NCI-H1092 treated with DMSO at 0.1 percent for 48 hours (cell line): ENCODE data around the gene CEACAM6.

Experiments used
- DNase-seq: peaks from one replicate; lab custom pipeline; 2025; lab: John Stamatoyannopoulos, UW

CEACAM6 gene

DNA sequence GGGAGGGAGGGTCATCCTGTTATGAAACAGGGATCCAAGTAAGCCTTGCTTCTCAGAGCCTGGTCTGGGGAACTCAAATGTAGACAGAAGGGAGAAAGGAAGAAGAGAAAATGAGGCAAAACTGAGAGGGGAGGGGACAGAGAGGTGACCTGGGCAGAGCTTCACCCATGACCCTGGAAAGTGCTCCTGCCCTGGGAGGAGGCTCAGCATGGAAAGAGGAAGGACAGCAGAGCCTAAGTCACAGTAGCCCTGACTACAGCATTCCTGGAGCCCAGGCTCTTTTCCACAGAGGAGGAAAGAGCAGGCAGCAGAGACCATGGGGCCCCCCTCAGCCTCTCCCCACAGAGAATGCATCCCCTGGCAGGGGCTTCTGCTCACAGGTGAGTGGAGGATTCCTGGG, 41.0 kb downstream of the CEACAM6 start, which contains the start of gene CEACAM3:
TSS of gene CEACAM3 (plus strand) at position 226 of the 400 bp plus-strand sequence. CDS start at position 317, 91 bp downstream.
- DNase-seq: no peak

DNA sequence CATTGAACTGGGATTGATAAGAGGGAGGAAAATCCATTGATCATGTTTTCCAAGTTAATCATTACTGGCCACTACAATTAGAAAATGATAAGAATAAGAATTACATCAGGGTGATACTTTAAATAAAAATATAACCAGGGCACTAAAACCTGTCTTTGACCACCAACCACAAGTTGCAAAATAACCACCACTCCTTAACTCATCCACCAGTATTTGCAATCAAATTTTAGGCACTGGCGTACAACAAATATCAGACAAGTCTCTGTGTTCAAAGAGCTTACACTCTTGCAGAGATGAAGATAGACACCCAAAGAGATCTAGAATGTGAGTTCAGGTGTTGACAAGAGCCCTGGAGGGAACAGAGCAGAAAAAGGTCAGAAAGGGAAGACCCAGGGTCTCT, 41.6 kb downstream of the CEACAM6 start:
- no peak for DNase-seq

DNA sequence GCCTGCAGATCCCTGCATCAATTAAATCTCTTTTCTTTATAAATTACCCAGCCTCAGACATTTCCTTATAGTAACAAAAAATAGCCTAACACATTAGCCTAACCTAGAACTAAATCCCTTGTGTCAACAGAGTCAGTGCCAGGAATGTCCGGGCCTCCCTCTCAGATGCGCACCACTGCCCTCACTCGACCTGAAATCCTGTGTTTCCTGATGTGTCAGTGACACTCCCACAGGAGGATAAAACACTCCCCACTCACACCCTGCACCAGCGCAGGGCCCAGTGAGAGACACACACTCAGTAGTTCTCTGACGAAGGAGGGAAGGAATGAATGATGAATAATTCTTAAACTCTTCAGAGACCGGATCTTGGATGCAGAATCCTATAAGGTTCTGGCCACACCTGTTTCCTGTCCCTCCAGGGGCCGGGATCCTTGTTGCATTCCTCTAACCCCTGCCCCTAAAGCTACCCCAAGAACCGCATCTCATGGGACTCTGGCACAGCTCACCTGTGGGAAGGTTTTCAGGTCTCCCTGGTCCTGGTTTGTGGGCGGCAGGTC, 44.2 kb downstream of the CEACAM6 start:
- peak; percentile 62 for DNase-seq

DNA sequence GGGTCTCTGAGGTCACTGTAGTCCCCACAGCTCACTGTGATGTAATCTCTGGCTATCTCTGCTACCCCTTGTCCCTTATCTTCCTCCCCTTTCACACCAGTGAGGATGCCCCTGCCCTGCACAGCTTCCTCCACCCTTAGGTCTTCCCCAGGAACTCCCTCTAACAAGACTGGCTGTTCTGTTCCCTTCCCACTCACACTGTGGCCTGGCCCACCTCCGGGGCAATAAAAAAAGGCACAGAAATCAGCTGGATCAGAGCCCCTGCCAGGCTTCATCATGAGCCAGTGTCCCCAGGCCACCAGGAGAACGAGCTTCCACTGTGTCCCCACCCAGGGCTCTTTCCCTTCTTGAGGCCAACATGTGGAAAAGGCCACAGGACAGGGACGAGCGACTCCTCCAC, 45.7 kb downstream of the CEACAM6 start:
- no peak for DNase-seq

DNA sequence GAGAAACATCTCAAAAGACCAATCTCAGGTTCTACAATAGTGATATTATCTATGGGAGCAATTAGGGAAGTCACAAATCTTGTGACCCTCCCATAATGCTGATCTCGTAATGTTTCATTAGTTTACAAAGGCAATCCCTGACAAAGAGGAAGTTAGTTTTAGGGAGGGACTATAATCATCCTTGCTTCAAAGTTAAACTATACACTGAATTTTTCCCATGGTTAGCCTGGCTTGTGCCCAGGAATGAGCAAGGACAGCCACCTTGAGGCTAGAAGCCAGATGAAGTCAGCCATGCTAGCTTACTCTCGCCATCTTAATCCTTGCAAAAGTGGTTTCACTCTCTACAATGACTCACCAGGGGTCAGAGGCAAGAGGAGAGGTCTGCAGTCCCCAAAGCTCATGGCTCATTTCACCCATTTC, 46.5 kb downstream of the CEACAM6 start:
- DNase-seq: no peak

DNA sequence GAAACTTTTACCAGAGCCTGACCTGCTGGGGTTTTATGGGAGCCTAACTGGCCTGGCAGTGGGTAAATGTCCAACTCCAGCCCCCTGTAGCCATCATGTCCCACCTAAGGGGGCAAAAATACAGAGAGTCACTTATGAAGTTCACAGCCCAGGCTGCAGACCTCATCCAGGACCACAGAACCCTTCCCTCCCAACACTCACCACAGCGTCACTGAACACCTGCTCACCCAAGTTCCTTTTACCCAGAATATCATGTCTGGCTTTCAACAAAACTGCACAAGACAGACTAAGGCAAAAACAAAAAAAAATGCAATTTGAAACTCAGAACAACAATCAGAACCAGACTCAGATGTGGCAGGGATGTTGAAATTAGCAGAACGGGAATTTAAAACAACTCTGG, 47.4 kb downstream of the CEACAM6 start:
- no peak for DNase-seq

DNA sequence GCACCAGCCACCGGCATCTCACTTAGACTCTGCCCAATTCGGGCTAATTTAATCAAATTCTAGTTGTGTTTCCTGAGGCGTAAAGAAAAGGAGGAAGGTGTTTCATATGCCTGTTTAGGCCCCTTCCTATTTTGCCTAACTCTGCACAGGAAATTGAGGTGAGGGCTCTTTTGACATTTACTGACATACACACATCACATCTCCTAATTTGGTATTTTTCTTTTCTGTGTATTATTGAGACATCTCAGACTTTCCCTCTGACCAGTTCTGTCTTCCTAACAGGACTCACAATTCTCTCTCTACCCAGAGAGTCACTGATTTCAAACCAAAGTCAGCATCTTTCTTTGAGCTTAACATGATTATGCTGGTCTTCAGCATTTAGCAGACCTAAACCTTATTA, 49.0 kb downstream of the CEACAM6 start:
- DNase-seq: no peak

DNA sequence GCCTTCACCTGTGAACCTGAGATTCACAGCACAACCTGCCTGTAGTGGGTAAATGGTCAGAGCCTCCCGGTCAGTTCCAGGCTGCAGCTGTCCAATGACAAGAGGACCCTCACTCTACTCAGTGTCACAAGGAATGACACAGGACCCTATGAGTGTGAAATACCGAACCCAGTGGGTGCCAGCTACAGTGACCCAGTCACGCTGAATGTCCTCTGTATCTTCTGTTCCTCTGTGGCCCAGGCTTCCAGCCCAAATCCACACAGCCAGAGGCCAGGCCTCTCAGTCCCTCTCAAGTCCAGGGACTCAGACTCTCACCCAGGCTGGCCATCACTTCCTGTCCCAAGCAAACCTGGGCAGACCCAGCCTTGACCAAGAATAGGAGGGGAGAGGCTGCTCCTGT, 51.8 kb downstream of the CEACAM6 start:
- no peak for DNase-seq

DNA sequence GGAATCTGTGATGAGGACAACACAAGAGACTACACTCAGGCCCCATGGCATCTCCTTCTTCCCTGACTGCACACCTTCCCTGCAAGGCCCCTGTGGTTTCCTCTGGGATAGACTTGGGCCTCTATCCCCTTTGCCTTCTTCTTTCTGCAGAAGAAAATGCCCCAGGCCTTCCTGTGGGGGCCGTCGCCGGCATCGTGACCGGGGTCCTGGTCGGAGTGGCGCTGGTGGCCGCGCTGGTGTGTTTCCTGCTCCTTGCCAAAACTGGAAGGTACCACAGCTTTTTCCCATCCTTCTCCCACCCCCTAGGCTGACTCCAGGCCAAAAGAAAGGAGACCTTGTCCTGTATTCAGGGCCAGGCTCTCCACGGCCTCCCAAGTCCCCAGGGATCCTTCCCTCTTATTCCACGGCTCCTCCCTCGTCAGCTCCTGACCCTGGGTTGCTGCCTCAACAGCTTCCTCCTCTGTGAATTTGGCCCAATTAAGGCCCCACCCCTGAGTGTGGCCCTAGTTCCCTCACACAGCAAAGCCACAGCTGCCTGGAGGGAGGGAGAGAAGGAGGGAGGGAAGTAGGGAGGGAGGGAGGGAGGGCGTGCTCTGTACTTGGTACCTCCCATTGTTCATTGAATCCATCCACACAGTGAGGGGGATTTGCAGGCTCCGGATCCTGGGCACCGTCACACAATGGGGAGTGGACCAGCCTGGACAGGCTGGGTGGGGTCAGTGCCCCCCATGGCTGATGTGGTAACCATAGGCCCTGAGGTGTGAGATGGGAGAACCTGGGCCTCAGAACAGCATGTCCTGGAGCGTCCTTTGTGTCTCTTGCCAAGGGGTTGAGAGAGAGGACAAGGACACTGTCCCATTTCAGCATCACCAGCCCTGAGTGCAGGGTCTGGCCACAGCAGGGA, 53.6 kb downstream of the CEACAM6 start:
- no peak for DNase-seq

DNA sequence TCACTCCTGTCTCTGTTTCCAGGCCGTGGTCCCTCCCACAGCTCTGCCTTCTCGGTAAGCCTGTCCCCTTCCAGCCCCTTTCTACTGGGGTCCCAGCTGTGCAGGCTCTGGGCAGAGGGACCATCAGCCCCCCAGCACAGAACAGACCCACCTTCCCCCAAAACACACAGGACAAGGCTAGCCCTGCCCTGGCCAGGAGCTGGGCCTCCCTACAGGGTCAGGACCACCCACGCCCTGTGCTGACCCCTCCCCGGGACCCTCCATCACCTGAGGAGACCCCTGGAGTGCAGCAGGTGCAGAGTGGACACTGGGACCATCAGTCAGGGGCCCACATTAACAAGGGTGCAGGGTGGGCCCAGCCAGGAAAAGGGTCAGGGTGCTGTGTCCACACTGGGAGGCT, 55.0 kb downstream of the CEACAM6 start:
- DNase-seq: no peak

DNA sequence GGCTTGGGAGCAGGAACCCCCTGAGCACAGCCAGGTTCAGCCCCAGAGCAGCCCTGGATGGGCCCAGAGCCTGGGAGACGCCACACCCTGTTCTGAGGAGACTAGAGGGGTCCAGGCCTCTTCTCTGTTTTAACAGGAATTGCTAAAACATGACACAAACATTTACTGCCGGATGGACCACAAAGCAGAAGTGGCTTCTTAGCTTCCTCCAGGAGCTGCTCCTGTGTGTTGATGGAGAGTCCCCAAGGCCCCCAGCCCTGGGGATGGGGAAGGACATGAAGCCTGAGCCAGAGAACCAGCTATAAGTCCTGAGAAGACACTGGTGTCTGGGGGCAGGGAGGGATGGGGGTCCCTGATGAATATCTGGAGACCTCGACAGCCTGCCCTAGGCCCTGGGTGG, 55.7 kb downstream of the CEACAM6 start:
- no peak for DNase-seq

DNA sequence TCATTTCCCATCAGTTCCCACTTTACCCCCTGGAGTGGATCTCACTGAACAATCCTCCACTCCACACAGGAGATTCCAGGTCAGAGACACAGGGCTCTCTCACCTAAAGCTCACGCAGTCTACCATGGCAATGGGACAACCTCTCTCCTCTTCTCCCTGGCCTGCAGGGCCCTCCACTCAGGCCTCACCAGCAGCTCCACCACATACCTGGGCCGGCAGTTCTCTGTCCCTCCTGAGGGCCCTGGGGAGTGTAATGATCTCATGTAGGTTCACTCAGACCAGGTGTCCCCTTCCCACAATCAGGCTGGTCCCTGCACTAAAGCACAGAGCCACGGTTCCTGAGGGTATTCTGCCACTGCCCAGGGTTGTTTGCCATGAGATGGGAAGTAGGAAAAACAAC, 56.7 kb downstream of the CEACAM6 start:
- no peak for DNase-seq

DNA sequence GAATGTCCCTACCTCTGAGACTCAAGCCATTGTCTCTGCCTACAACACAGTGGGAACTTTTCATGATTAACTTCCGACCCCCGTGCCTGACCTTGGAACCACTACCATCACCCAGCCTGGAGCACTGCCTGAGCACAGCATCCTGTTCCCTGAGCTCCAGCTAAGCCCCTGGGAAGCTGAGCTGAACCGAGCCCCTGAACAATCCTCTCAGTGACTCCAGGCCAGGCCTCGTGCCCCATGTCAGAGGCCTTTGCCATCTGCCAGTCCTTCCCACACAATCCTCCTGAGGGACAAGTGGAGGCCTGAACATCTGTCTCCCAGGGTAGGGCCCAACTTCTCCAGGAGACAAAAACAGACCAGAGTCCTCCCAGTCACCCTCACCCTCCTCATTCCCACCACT, 58.6 kb downstream of the CEACAM6 start:
- DNase-seq: no peak

DNA sequence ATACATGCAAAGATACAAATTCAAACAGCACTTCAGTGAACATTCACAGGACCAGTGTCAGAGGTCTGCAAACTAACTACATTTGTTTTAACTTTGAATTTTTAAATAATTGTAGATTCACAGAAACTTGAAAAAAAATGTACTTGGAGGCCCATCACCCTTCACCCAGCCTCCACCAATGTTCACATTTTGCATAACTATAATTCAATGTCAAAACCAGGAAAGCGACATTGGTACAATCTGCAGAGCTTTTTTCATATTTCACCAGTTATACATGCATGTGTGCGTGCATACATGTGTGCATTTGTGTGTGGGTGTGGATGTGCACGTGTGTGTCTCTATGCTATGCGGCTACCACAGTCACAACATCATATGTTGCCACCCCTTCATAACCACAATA, 60.0 kb downstream of the CEACAM6 start:
- no peak for DNase-seq

DNA sequence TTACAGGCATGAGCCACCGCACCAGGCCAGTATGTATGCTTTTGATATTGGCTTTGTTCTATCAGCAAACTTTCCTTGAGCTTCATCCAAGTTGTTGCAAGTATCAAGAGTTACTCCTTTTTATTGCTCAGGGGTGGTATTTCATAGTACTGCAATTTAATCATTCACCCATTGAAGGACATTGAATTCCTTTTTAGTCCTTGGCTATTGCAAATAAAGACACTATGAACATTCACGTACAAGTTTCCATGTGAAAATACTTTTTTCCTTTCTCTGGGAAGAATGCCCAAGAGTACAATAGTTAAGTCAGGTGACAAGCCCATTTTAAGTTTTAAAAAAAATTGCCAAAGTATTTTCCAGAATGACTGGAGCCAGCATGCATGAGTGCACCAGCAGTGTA, 61.4 kb downstream of the CEACAM6 start:
- no peak for DNase-seq

DNA sequence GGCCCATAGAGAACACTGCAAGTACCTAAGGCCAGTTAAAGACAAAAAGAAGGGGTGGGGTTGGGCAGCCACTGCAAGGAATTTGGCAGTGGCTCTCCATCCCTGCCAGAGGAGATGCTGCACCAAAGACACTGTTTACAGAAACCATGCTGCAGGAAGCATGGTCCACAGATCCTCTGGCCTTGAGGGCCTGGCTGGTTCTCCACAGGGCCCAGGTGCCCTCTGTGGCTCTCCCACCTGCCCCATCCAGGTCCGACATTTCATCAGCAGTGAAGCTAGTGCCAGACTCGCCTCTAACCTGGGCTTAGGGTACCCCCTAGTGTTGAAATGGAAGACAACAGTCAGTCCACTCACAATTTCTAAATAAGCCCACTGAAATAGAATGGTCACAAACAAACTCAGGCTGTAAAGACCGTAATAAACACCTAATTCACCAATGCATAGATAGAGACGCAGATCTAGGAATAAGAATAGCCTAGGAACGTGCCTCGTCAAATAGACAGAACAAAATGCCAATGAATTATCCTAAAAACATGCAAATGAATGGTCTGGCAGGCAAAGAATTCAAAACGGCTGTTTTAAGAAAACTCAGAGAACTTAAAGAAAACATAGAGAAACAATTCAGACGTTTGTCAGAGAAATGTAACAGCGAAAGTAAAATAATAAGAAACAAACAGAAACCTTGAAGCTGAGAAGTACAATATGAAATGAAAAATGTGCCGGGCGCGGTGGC, 65.8 kb downstream of the CEACAM6 start:
- peak; percentile 76 for DNase-seq
